Measurements from ENCODE around the gene PDCD1.

PDCD1 gene

GRCh38 chr2:241895427-241895711 is 36.7 kb upstream of the PDCD1 start:
- DNase-seq: no peak

GRCh38 chr2:241894681-241895426 is 36.2 kb upstream of the PDCD1 start:
- DNase-seq: no peak

GRCh38 chr2:241894056-241894641 is 35.5 kb upstream of the PDCD1 start:
- no peak for DNase-seq

GRCh38 chr2:241893265-241893664 is 34.6 kb upstream of the PDCD1 start:
- DNase-seq: no peak

- DNase-seq: no peak
Observed at GRCh38 chr2:241892299-241893137, 33.8 kb upstream of the PDCD1 start.

GRCh38 chr2:241891988-241892298 is 33.2 kb upstream of the PDCD1 start:
- no peak for DNase-seq

- DNase-seq: no peak
Observed at GRCh38 chr2:241891315-241891987, 32.8 kb upstream of the PDCD1 start.

- DNase-seq: no peak
Observed at GRCh38 chr2:241890524-241891235, 32.0 kb upstream of the PDCD1 start.

- no peak for DNase-seq
Observed at GRCh38 chr2:241888641-241889040, 29.9 kb upstream of the PDCD1 start.

- DNase-seq: no peak
Observed at GRCh38 chr2:241887806-241888522, 29.3 kb upstream of the PDCD1 start.

- no peak for DNase-seq
Observed at GRCh38 chr2:241886840-241887447, 28.2 kb upstream of the PDCD1 start.

GRCh38 chr2:241885946-241886643 is 27.4 kb upstream of the PDCD1 start:
- DNase-seq: no peak

- DNase-seq: no peak
Observed at GRCh38 chr2:241885291-241885945, 26.7 kb upstream of the PDCD1 start.

GRCh38 chr2:241884951-241885290 is 26.2 kb upstream of the PDCD1 start:
- no peak for DNase-seq

- no peak for DNase-seq
Observed at GRCh38 chr2:241882091-241882625, 23.5 kb upstream of the PDCD1 start.

- DNase-seq: no peak
Observed at GRCh38 chr2:241880311-241881073, 21.8 kb upstream of the PDCD1 start.

- no peak for DNase-seq
Observed at GRCh38 chr2:241879326-241879725, 20.6 kb upstream of the PDCD1 start.

- DNase-seq: peak; percentile 85
Observed at GRCh38 chr2:241877989-241878970, 19.6 kb upstream of the PDCD1 start.

Measured in midbrain (tissue), 1 donor.